ENCODE data around the gene ST6GALNAC6. TPM values are rescaled to one million over a fixed set of nuclear protein-coding genes. Genes with fewer than 3 reads are reported as not detected.

ST6GALNAC6 gene
- total RNA-seq, 2 experiments from 2014 or later: 93.1 to 97.5 TPM

- Histone ChIP-seq H3K4me3 (ENCODE audit: low read length) (no peak overlapping the region), H3K36me3 (ENCODE audit: insufficient read depth, low read length) (no peaks in the 10 kb centered on the region), H3K4me1 (ENCODE audit: insufficient read depth, low read length) (peaks cover 69% of the 10 kb centered on the region), H3K27ac (ENCODE audit: low read depth in 1 of 2, low read length in 2 of 2) (no peak overlapping the region), H3K27me3 (ENCODE audit: control insufficient read depth in 1 of 2, insufficient read depth in 2 of 2, low read length in 2 of 2) (no peaks in the 10 kb centered on the region), H3K9me3 (ENCODE audit: control insufficient read depth in 1 of 2, insufficient read depth in 1 of 2, low read length in 2 of 2) (no peaks in the 10 kb centered on the region)
- no peaks in the 10 kb centered on the region for H3K27me3 Mint-ChIP-seq
- no peaks in the 10 kb centered on the region for H3K36me3 Mint-ChIP-seq (ENCODE audit: low read depth)
- no peak overlapping the region for H3K27ac Mint-ChIP-seq
- ChIA-PET POLR2A (interaction anchor here (1.1 kb wide), 1 partner anchor 60 kb away, joined by 3 read pairs; no protein-coding TSS in a partner anchor), CTCF (no interaction called here)
- DNase-seq: no peak
- no peak overlapping the region for H3K4me3 Mint-ChIP-seq
- no peak for ATAC-seq (ENCODE audit: poor library complexity)
- no peaks in the 10 kb centered on the region for H3K9me3 Mint-ChIP-seq
- TF ChIP-seq CTCF (IDR thresholded peaks at IDR 0.05): no peak
- H3K4me1 Mint-ChIP-seq (ENCODE audit: low read depth): peaks cover 36% of the 10 kb centered on the region
- intact Hi-C loops (cut with DNase I, micrococcal nuclease): no loop called here
Observed at GRCh38 chr9:127856729-127857116, 42.7 kb downstream of the ST6GALNAC6 start.

- Mint-ChIP-seq H3K27ac (peak overlapping the region; percentile 49), H3K9me3 (no peaks in the 10 kb centered on the region), H3K4me1 (ENCODE audit: low read depth) (peaks cover 30% of the 10 kb centered on the region), H3K4me3 (no peak overlapping the region), H3K27me3 (no peaks in the 10 kb centered on the region), H3K36me3 (ENCODE audit: low read depth) (no peaks in the 10 kb centered on the region)
- no peak overlapping the region for H3K27ac ChIP-seq (ENCODE audit: low read depth in 1 of 2, low read length in 2 of 2)
- ATAC-seq (ENCODE audit: poor library complexity) (no peak), DNase-seq (no peak)
- CTCF ChIA-PET: no interaction called here
- H3K36me3 ChIP-seq (ENCODE audit: insufficient read depth, low read length): no peaks in the 10 kb centered on the region
- H3K4me3 ChIP-seq (ENCODE audit: low read length): no peak overlapping the region
- POLR2A ChIA-PET: interaction anchor here (1.6 kb wide), 1 partner anchor 50 kb away, joined by 6 read pairs; no protein-coding TSS in a partner anchor
- no peak for TF ChIP-seq CTCF (IDR thresholded peaks at IDR 0.05)
- no peaks in the 10 kb centered on the region for H3K9me3 ChIP-seq (ENCODE audit: control insufficient read depth in 1 of 2, insufficient read depth in 1 of 2, low read length in 2 of 2)
- H3K27me3 ChIP-seq (ENCODE audit: control insufficient read depth in 1 of 2, insufficient read depth in 2 of 2, low read length in 2 of 2): no peaks in the 10 kb centered on the region
- H3K4me1 ChIP-seq (ENCODE audit: insufficient read depth, low read length): peaks cover 64% of the 10 kb centered on the region
- intact Hi-C loops (cut with DNase I, micrococcal nuclease): no loop called here
Observed at GRCh38 chr9:127856094-127856728, 43.2 kb downstream of the ST6GALNAC6 start.

GRCh38 chr9:127855522-127855921 is 43.9 kb downstream of the ST6GALNAC6 start:
- CTCF ChIA-PET: no interaction called here
- Mint-ChIP-seq H3K4me3 (peak overlapping the region; percentile 56), H3K36me3 (ENCODE audit: low read depth) (peaks cover 3% of the 10 kb centered on the region), H3K27ac (peak overlapping the region; percentile 49), H3K9me3 (no peaks in the 10 kb centered on the region), H3K27me3 (no peaks in the 10 kb centered on the region), H3K4me1 (ENCODE audit: low read depth) (peaks cover 30% of the 10 kb centered on the region)
- DNase-seq: no peak
- POLR2A ChIA-PET: interaction anchor here (0.7 to 1.6 kb wide), 2 partner anchors 51 to 70 kb away, joined by 3 to 6 read pairs; partner anchors contain the start of gene CDK9
- intact Hi-C loops (cut with DNase I, micrococcal nuclease): no loop called here
- Histone ChIP-seq H3K27me3 (ENCODE audit: control insufficient read depth in 1 of 2, insufficient read depth in 2 of 2, low read length in 2 of 2) (no peaks in the 10 kb centered on the region), H3K27ac (ENCODE audit: low read depth in 1 of 2, low read length in 2 of 2) (no peak overlapping the region), H3K36me3 (ENCODE audit: insufficient read depth, low read length) (no peaks in the 10 kb centered on the region), H3K4me3 (ENCODE audit: low read length) (no peak overlapping the region), H3K4me1 (ENCODE audit: insufficient read depth, low read length) (peaks cover 57% of the 10 kb centered on the region), H3K9me3 (ENCODE audit: control insufficient read depth in 1 of 2, insufficient read depth in 1 of 2, low read length in 2 of 2) (peaks cover 0 to 4% of the 10 kb centered on the region in 2 experiments)
- no peak for ATAC-seq (ENCODE audit: poor library complexity)
- no peak for TF ChIP-seq CTCF (IDR thresholded peaks at IDR 0.05)

All from CD4-positive, alpha-beta T cell (primary cell).